ENCODE measurements around the gene PABPN1. TPM values are rescaled to one million over a fixed set of nuclear protein-coding genes. Genes with fewer than 3 reads are reported as not detected.

PABPN1 gene
- total RNA-seq, 1 experiment from 2014 or later: 184 TPM

DNA sequence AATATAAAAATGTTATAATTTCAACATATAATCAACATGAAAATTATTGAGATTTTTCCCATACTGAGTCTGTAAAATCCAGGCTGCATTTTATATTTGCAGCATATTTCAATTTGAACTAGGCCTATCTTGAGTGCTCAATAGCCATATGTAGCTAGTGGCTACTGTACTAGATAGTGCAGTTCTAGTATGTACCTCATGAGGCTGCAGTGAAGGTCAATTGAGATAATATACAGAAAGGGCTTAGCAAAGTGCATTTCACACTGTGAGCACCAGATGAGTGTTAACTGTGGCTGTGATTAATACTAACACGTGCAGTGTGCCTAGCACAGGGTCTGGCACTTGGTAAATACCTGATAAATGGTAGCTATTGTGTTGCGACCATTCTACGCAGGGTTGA lies 36.8 kb downstream of the PABPN1 start:
- RAD21 ChIA-PET (ENCODE audit: low non-redundant PET in 1 of 2, low total read pairs in 2 of 2, uncharacterized antibody in 2 of 2, unreplicated experiment in 2 of 2): no interaction called here
- Histone ChIP-seq H3K4me3 (replicated peaks in 1 of 2; ENCODE audit: low read depth in 1 of 2, low read length in 2 of 2) (no peak overlapping the region), H3K9me2 (ENCODE audit: insufficient read depth) (no peaks in the 10 kb centered on the region), H3K4me1 (ENCODE audit: control insufficient read depth in 1 of 2, insufficient read depth in 2 of 2, low read length in 2 of 2) (0 out of 4 replicates have a peak, but pooled peaks cover 0 to 1% of the 10 kb centered on the region in 2 experiments), H3K9ac (ENCODE audit: low read length) (no peak overlapping the region), H3K9me3 (ENCODE audit: control insufficient read depth in 1 of 2, insufficient read depth in 1 of 2, low read depth in 1 of 2, low read length in 2 of 2) (no peaks in the 10 kb centered on the region), H4K20me1 (ENCODE audit: insufficient read depth) (no peaks in the 10 kb centered on the region), H3K36me3 (ENCODE audit: control insufficient read depth in 1 of 2, insufficient read depth in 2 of 2, low read length in 2 of 2) (no peaks in the 10 kb centered on the region), H3K27ac (ENCODE audit: low read depth, low read length) (no peak overlapping the region), H3K27me3 (ENCODE audit: insufficient read depth, low read length) (no peaks in the 10 kb centered on the region), H2AFZ (ENCODE audit: low read depth, low read length, poor library complexity, severe bottlenecking) (no peak overlapping the region), H3K4me2 (ENCODE audit: low read length) (no peak overlapping the region), H3K79me2 (ENCODE audit: insufficient read depth, low read length) (no peaks in the 10 kb centered on the region)
- ATAC-seq: peak; percentile 71
- DNase-seq (ENCODE audit: low read depth, low spot score): no peak
- TF ChIP-seq POLR2AphosphoS5 (IDR thresholded peaks at IDR 0.05; ENCODE audit: low read depth, low read length) (no peak), EGR1 (IDR thresholded peaks at IDR 0.05; ENCODE audit: low read depth) (no peak), CEBPB (IDR thresholded peaks at IDR 0.05; ENCODE audit: low read depth) (no peak), FOSL1 (IDR thresholded peaks at IDR 0.05; ENCODE audit: low read depth) (no peak), RAD21 (IDR thresholded peaks at IDR 0.05; ENCODE audit: low read depth) (no peak), SP1 (IDR thresholded peaks at IDR 0.05; ENCODE audit: low read depth) (no peak)
- TF ChIP-seq, protein P1, sequence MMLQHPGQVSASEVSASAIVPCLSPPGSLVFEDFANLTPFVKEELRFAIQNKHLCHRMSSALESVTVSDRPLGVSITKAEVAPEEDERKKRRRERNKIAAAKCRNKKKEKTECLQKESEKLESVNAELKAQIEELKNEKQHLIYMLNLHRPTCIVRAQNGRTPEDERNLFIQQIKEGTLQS (IDR thresholded peaks at IDR 0.05): no peak
- TF ChIP-seq, protein P2, sequence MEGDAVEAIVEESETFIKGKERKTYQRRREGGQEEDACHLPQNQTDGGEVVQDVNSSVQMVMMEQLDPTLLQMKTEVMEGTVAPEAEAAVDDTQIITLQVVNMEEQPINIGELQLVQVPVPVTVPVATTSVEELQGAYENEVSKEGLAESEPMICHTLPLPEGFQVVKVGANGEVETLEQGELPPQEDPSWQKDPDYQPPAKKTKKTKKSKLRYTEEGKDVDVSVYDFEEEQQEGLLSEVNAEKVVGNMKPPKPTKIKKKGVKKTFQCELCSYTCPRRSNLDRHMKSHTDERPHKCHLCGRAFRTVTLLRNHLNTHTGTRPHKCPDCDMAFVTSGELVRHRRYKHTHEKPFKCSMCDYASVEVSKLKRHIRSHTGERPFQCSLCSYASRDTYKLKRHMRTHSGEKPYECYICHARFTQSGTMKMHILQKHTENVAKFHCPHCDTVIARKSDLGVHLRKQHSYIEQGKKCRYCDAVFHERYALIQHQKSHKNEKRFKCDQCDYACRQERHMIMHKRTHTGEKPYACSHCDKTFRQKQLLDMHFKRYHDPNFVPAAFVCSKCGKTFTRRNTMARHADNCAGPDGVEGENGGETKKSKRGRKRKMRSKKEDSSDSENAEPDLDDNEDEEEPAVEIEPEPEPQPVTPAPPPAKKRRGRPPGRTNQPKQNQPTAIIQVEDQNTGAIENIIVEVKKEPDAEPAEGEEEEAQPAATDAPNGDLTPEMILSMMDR (IDR thresholded peaks at IDR 0.05 in 2 of 3, conservative IDR thresholded peaks at IDR 0.05 in 1 of 3; ENCODE audit: borderline replicate concordance in 1 of 3, insufficient read depth in 1 of 3, low read depth in 2 of 3, low read length in 2 of 3): no peak
- BruUV-seq (replicated peaks): no TSS peak
- CTCF ChIA-PET: no interaction called here
- POLR2A ChIA-PET: no interaction called here
- intact Hi-C loops (cut with micrococcal nuclease): no loop called here

DNA sequence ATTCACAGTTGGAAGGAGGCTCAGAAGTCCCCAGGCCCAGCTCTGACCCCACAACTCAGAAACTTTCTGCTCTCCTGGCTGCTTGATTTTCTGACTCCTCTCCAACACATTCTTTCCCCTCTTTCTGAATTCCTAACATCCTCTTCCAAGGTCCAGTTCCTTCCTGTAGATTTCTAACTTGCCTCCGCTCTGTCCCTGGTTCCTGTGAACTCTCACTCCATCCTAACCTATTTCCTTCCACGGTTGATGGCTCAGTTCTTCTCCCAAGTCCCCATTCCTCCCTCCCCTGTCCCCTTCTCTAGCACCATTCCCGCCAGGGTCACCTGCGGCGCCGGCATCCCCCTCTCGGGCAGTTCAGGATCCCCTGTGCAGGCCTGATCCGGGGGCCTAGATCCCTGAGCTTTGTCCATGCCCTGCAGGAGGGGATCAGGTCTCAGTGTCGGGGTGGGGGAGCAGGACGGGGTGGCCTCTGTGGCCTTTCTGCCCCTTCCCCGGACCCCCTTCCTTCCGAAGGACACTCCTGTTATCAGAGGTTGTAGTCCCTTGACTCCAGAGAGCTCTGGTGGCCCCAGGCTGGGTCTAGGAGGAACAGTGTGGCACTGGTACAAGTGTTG lies 37.4 kb downstream of the PABPN1 start:
- Histone ChIP-seq H3K4me3 (replicated peaks in 1 of 2; ENCODE audit: low read depth in 1 of 2, low read length in 2 of 2) (no peak overlapping the region), H3K27me3 (ENCODE audit: insufficient read depth, low read length) (no peaks in the 10 kb centered on the region), H2AFZ (ENCODE audit: low read depth, low read length, poor library complexity, severe bottlenecking) (no peak overlapping the region), H3K9ac (ENCODE audit: low read length) (no peak overlapping the region), H3K36me3 (ENCODE audit: control insufficient read depth in 1 of 2, insufficient read depth in 2 of 2, low read length in 2 of 2) (no peaks in the 10 kb centered on the region), H3K4me1 (ENCODE audit: control insufficient read depth in 1 of 2, insufficient read depth in 2 of 2, low read length in 2 of 2) (no peaks in the 10 kb centered on the region), H3K27ac (ENCODE audit: low read depth, low read length) (no peak overlapping the region), H4K20me1 (ENCODE audit: insufficient read depth) (no peaks in the 10 kb centered on the region), H3K79me2 (ENCODE audit: insufficient read depth, low read length) (no peaks in the 10 kb centered on the region), H3K9me2 (ENCODE audit: insufficient read depth) (no peaks in the 10 kb centered on the region), H3K4me2 (ENCODE audit: low read length) (no peak overlapping the region), H3K9me3 (ENCODE audit: control insufficient read depth in 1 of 2, insufficient read depth in 1 of 2, low read depth in 1 of 2, low read length in 2 of 2) (no peaks in the 10 kb centered on the region)
- BruUV-seq (replicated peaks): no TSS peak
- ChIA-PET RAD21 (ENCODE audit: low non-redundant PET in 1 of 2, low total read pairs in 2 of 2, uncharacterized antibody in 2 of 2, unreplicated experiment in 2 of 2) (no interaction called here), POLR2A (no interaction called here), CTCF (interaction anchor here (0.6 kb wide), 1 partner anchor 536 kb away, joined by 3 read pairs; no protein-coding TSS in a partner anchor)
- ATAC-seq (no peak), DNase-seq (ENCODE audit: low read depth, low spot score) (no peak)
- intact Hi-C loops (cut with micrococcal nuclease): no loop called here
- TF ChIP-seq RAD21 (IDR thresholded peaks at IDR 0.05; ENCODE audit: low read depth): no peak
- TF ChIP-seq, protein P3, sequence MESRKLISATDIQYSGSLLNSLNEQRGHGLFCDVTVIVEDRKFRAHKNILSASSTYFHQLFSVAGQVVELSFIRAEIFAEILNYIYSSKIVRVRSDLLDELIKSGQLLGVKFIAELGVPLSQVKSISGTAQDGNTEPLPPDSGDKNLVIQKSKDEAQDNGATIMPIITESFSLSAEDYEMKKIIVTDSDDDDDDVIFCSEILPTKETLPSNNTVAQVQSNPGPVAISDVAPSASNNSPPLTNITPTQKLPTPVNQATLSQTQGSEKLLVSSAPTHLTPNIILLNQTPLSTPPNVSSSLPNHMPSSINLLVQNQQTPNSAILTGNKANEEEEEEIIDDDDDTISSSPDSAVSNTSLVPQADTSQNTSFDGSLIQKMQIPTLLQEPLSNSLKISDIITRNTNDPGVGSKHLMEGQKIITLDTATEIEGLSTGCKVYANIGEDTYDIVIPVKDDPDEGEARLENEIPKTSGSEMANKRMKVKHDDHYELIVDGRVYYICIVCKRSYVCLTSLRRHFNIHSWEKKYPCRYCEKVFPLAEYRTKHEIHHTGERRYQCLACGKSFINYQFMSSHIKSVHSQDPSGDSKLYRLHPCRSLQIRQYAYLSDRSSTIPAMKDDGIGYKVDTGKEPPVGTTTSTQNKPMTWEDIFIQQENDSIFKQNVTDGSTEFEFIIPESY (IDR thresholded peaks at IDR 0.05; ENCODE audit: extremely low read depth, insufficient replicate concordance, low read length): no peak
- no peak for TF ChIP-seq POLR2AphosphoS5 (IDR thresholded peaks at IDR 0.05; ENCODE audit: low read depth, low read length)
- TF ChIP-seq EGR1 (IDR thresholded peaks at IDR 0.05; ENCODE audit: low read depth): no peak
- TF ChIP-seq ZFX (IDR thresholded peaks at IDR 0.05): no peak
- no peak for TF ChIP-seq YY1 (IDR thresholded peaks at IDR 0.05; ENCODE audit: extremely low read depth, insufficient replicate concordance, low read depth, low read length)
- TF ChIP-seq, protein P4, sequence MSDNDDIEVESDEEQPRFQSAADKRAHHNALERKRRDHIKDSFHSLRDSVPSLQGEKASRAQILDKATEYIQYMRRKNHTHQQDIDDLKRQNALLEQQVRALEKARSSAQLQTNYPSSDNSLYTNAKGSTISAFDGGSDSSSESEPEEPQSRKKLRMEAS (IDR thresholded peaks at IDR 0.05): no peak
- no peak for TF ChIP-seq EZH2 (IDR thresholded peaks at IDR 0.05)
